AG20443 (cell line): ENCODE results near the gene SNX9.
"Not testable (repeated sequence)": the region's sequence is repeated elsewhere in the genome, so short reads cannot be mapped to it uniquely, and the experiment has no call there.

Experiments used
- DNase-seq: peaks from one replicate; pipeline ENCODE4 v3.0.0; 2012; ENCODE audit warnings: low spot score, mixed read lengths

The SNX9 gene

GRCh38 chr6:157927011-157927410 is 104.0 kb downstream of the SNX9 start:
- no peak for DNase-seq

- no peak for DNase-seq
These were observed 105.4 kb downstream of the SNX9 start for GRCh38 chr6:157928428-157928827.

GRCh38 chr6:157929076-157929475 is 106.0 kb downstream of the SNX9 start:
- DNase-seq: no peak

- DNase-seq: no peak
These were observed 106.8 kb downstream of the SNX9 start for GRCh38 chr6:157929765-157930319.

GRCh38 chr6:157935786-157936185 is 112.7 kb downstream of the SNX9 start:
- DNase-seq: no peak

GRCh38 chr6:157937318-157937717 is 114.3 kb downstream of the SNX9 start:
- no peak for DNase-seq

- no peak for DNase-seq
These were observed 114.9 kb downstream of the SNX9 start for GRCh38 chr6:157937916-157938315.

- DNase-seq: not testable (repeated sequence)
These were observed 117.5 kb downstream of the SNX9 start for GRCh38 chr6:157940375-157941036.

GRCh38 chr6:157941101-157941863 is 118.2 kb downstream of the SNX9 start:
- DNase-seq: no peak

- DNase-seq: no peak
These were observed 119.3 kb downstream of the SNX9 start for GRCh38 chr6:157942351-157942750.

- DNase-seq: no peak
These were observed 120.4 kb downstream of the SNX9 start for GRCh38 chr6:157943249-157943963.

- no peak for DNase-seq
These were observed 120.9 kb downstream of the SNX9 start for GRCh38 chr6:157943964-157944283.

GRCh38 chr6:157944983-157945931 is 122.2 kb downstream of the SNX9 start:
- DNase-seq: no peak

GRCh38 chr6:157946053-157946617 is 123.1 kb downstream of the SNX9 start:
- DNase-seq: no peak

GRCh38 chr6:157946865-157947532 is 124.0 kb downstream of the SNX9 start:
- DNase-seq: no peak

GRCh38 chr6:157950899-157951298 is 127.9 kb downstream of the SNX9 start:
- not testable (repeated sequence) for DNase-seq

GRCh38 chr6:157951828-157952227 is 128.8 kb downstream of the SNX9 start:
- no peak for DNase-seq

GRCh38 chr6:157952861-157953351 is 129.9 kb downstream of the SNX9 start:
- DNase-seq: peak; percentile 43

- DNase-seq: no peak
These were observed 130.6 kb downstream of the SNX9 start for GRCh38 chr6:157953580-157954091.
